HepG2 (cell line): ENCODE data around the gene ABCC3. TPM values are rescaled to one million over a fixed set of nuclear protein-coding genes. Genes with fewer than 3 reads are reported as not detected.

Source experiments
- CREM ChIP-seq, 2 experiments: sonication (generic) in 1 of 2; formaldehyde crosslinking in 1 of 2; IDR thresholded peaks; 2 replicates each; pipeline versions ENCODE4 v1.4.0 to v1.6.1; 2016 to 2020; ENCODE audit warnings: antibody characterized with exemption in 1 of 2, mild to moderate bottlenecking in 1 of 2, missing genetic modification reagents in 1 of 2
- JARID2 ChIP-seq: sonication (generic); formaldehyde crosslinking; IDR thresholded peaks from 2 replicates; pipeline ENCODE4 v1.8.1; 2023; ENCODE audit warnings: missing genetic modification reagents, inconsistent platforms; ENCODE audit not compliant: insufficient replicate concordance
- LCORL ChIP-seq, 2 experiments: fragments of 450-650 bp in 1 of 2; sonication (generic) in 1 of 2; formaldehyde crosslinking in 1 of 2; IDR thresholded peaks; 2 replicates each; pipeline versions ENCODE4 v1.5.0 to v1.6.1; 2017 to 2020; ENCODE audit warnings: antibody characterized with exemption in 1 of 2, missing genetic modification reagents in 1 of 2
- MBNL3 ChIP-seq: fragments of 250-450 bp; sonication (Bioruptor Pico); conservative IDR thresholded peaks from 2 replicates; pipeline ENCODE4 v1.8.0; 2022; ENCODE audit warnings: mild to moderate bottlenecking, inconsistent platforms
- MTF1 ChIP-seq: sonication (generic); formaldehyde crosslinking; IDR thresholded peaks from 2 replicates; pipeline ENCODE4 v1.5.0; 2020; ENCODE audit warnings: missing genetic modification reagents
- NAIF1 ChIP-seq: sonication (generic); formaldehyde crosslinking; IDR thresholded peaks from 2 replicates; pipeline ENCODE4 v1.5.0; 2020; ENCODE audit warnings: mild to moderate bottlenecking, missing genetic modification reagents, borderline replicate concordance
- NCOA5 ChIP-seq: sonication (generic); formaldehyde crosslinking; IDR thresholded peaks from 2 replicates; pipeline ENCODE4 v1.4.0; 2020; ENCODE audit warnings: missing genetic modification reagents
- NFE2 ChIP-seq: sonication (generic); formaldehyde crosslinking; IDR thresholded peaks from 2 replicates; pipeline ENCODE4 v1.4.0; 2020; ENCODE audit warnings: missing genetic modification reagents
- NFRKB ChIP-seq: fragments of 450-650 bp; IDR thresholded peaks from 2 replicates; pipeline ENCODE4 v1.6.1; 2017
- NKX3-1 ChIP-seq: sonication (generic); formaldehyde crosslinking; IDR thresholded peaks from 2 replicates; pipeline ENCODE4 v1.5.0; 2020; ENCODE audit warnings: missing genetic modification reagents
- RBFOX2 ChIP-seq: fragments of 200-400 bp; formaldehyde crosslinking; IDR thresholded peaks from 2 replicates; pipeline ENCODE4 v1.6.1; 2017; ENCODE audit warnings: low read depth, mild to moderate bottlenecking, low read length
- RELA ChIP-seq: sonication (generic); formaldehyde crosslinking; IDR thresholded peaks from 2 replicates; pipeline ENCODE4 v1.4.0; 2020; ENCODE audit warnings: missing genetic modification reagents
- SMC3 ChIP-seq: IDR thresholded peaks from 2 replicates; pipeline ENCODE4 v1.6.1; 2011; ENCODE audit warnings: low read length, improper control_type of control experiment
- TCF7 ChIP-seq: sonication (generic); IDR thresholded peaks from 2 replicates; pipeline ENCODE4 v1.6.1; 2016; ENCODE audit warnings: antibody characterized with exemption, low read depth
- TGIF2 ChIP-seq: IDR thresholded peaks from 2 replicates; pipeline ENCODE4 v1.6.1; 2016; ENCODE audit warnings: control low read depth, missing compliant biosample characterization
- THRA ChIP-seq: sonication (generic); formaldehyde crosslinking; IDR thresholded peaks from 2 replicates; pipeline ENCODE4 v1.4.0; 2020; ENCODE audit warnings: missing genetic modification reagents, borderline replicate concordance
- ZGPAT ChIP-seq: IDR thresholded peaks from 2 replicates; pipeline ENCODE4 v1.6.1; 2016; ENCODE audit warnings: mild to moderate bottlenecking
- ZNF101 ChIP-seq: sonication (generic); formaldehyde crosslinking; IDR thresholded peaks from 2 replicates; pipeline ENCODE4 v1.4.0; 2020; ENCODE audit warnings: mild to moderate bottlenecking, low read depth, missing genetic modification reagents, borderline replicate concordance
- ZNF234 ChIP-seq: sonication (generic); formaldehyde crosslinking; conservative IDR thresholded peaks from 2 replicates; pipeline ENCODE4 v1.5.1; 2020; ENCODE audit warnings: mild to moderate bottlenecking, missing genetic modification reagents
- ZNF337 ChIP-seq: sonication (generic); formaldehyde crosslinking; IDR thresholded peaks from 2 replicates; pipeline ENCODE4 v1.5.1; 2020; ENCODE audit warnings: missing genetic modification reagents, low read depth, mild to moderate bottlenecking, borderline replicate concordance
- ZNF350 ChIP-seq: sonication (generic); formaldehyde crosslinking; IDR thresholded peaks from 2 replicates; pipeline ENCODE4 v1.4.0; 2020; ENCODE audit warnings: mild to moderate bottlenecking, low read depth, missing genetic modification reagents, borderline replicate concordance
- ZNF451 ChIP-seq: sonication (generic); formaldehyde crosslinking; IDR thresholded peaks from 2 replicates; pipeline ENCODE4 v1.5.0; 2020; ENCODE audit warnings: mild to moderate bottlenecking, missing genetic modification reagents
- ZNF75D ChIP-seq: sonication (generic); formaldehyde crosslinking; IDR thresholded peaks from 2 replicates; pipeline ENCODE4 v1.8.1; 2023; ENCODE audit warnings: missing genetic modification reagents, mild to moderate bottlenecking, borderline replicate concordance
- ZNF768 ChIP-seq: sonication (generic); formaldehyde crosslinking; IDR thresholded peaks from 2 replicates; pipeline ENCODE4 v1.4.0; 2020; ENCODE audit warnings: missing genetic modification reagents
- ZNF773 ChIP-seq: sonication (generic); formaldehyde crosslinking; IDR thresholded peaks from 2 replicates; pipeline ENCODE4 v1.4.0; 2020; ENCODE audit warnings: missing genetic modification reagents, borderline replicate concordance
- polyA plus RNA-seq, 8 experiments: library from polyadenylated mRNA; depleted of rRNA in 3 of 8; stranded (reverse) in 7 of 8; unstranded in 1 of 8; fragments of >200 nt; fragmentation: Illumina TruSeq in 4 of 8; extraction: Trizol in 4 of 8; gene quantifications; 2 replicates each; pipeline versions ENCODE4 v1.2.1 to v1.2.3, GENCODE V29; 2011 to 2016; ENCODE audit warnings: low read depth in 4 of 8, missing spikeins in 1 of 8, mixed read lengths in 1 of 8; ENCODE audit not compliant: insufficient read depth in 1 of 8
- total RNA-seq, 5 experiments: library from RNA; depleted of rRNA; stranded (reverse); fragments of >200 nt; fragmentation: Illumina TruSeq; extraction: Trizol; gene quantifications; 2 replicates each; pipeline ENCODE4 v1.2.3, GENCODE V29; 2016; ENCODE audit warnings: low read depth in 1 of 5
- TF ChIP-seq, protein P1 (sequence below): sonication (generic); formaldehyde crosslinking; IDR thresholded peaks from 2 replicates; pipeline ENCODE4 v1.8.1; 2023; ENCODE audit warnings: mild to moderate bottlenecking, missing genetic modification reagents

Gene ABCC3
- total and polyA plus RNA-seq, 2 of the 13 experiments (the other 11 are each of a cell fraction or from before 2014, with no cell fraction given) = 25.2 to 50.7 TPM

GRCh38 chr17:50634915-50635731 lies 442 bp downstream of the ABCC3 start (continued):
- TF ChIP-seq ZGPAT (CRISPR knock-in tag) (no peak; the same call in 1 of the 2 replicates), MBNL3 (CRISPR knock-in tag) (no peak), NCOA5 (CRISPR knock-in tag) (no peak), ZNF451 (CRISPR knock-in tag) (0 out of 2 replicates have a peak, but pooled peaks have one; percentile 69), LCORL (IDR thresholded peaks at IDR 0.05) (no peak), LCORL (CRISPR knock-in tag; IDR thresholded peaks at IDR 0.05) (no peak; the same call in 1 of the 2 replicates), NAIF1 (CRISPR knock-in tag) (no peak), ZNF337 (CRISPR knock-in tag) (no peak), RBFOX2 (peak; percentile 89), SMC3 (no peak), TGIF2 (CRISPR knock-in tag) (0 out of 2 replicates have a peak, but pooled peaks have one; percentile 14), ZNF773 (CRISPR knock-in tag) (no peak), ZNF768 (CRISPR knock-in tag) (peak; percentile 45; the same call in 1 of the 2 replicates), NKX3-1 (CRISPR knock-in tag) (no peak), ZNF75D (CRISPR knock-in tag) (no peak), MTF1 (CRISPR knock-in tag) (no peak), NFE2 (no peak), JARID2 (CRISPR knock-in tag) (no peak), THRA (CRISPR knock-in tag) (no peak), ZNF350 (CRISPR knock-in tag) (no peak), ZNF234 (CRISPR knock-in tag) (no peak), RELA (CRISPR knock-in tag) (no peak), CREM (IDR thresholded peaks at IDR 0.05) (no peak), CREM (CRISPR knock-in tag; IDR thresholded peaks at IDR 0.05) (no peak), TCF7 (no peak), ZNF101 (CRISPR knock-in tag) (no peak), NFRKB (no peak)
- TF ChIP-seq, protein P1, sequence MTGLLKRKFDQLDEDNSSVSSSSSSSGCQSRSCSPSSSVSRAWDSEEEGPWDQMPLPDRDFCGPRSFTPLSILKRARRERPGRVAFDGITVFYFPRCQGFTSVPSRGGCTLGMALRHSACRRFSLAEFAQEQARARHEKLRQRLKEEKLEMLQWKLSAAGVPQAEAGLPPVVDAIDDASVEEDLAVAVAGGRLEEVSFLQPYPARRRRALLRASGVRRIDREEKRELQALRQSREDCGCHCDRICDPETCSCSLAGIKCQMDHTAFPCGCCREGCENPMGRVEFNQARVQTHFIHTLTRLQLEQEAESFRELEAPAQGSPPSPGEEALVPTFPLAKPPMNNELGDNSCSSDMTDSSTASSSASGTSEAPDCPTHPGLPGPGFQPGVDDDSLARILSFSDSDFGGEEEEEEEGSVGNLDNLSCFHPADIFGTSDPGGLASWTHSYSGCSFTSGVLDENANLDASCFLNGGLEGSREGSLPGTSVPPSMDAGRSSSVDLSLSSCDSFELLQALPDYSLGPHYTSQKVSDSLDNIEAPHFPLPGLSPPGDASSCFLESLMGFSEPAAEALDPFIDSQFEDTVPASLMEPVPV = peak; percentile 60; the same call in 1 of the 2 replicates
